ENCODE measurements around the gene PLEKHA5.
"Not testable (repeated sequence)": the region's sequence is repeated elsewhere in the genome, so short reads cannot be mapped to it uniquely, and the experiment has no call there.

PLEKHA5 gene

GRCh38 chr12:19155981-19156734 lies 26.6 kb downstream of the PLEKHA5 start:
- ATAC-seq (replicated peaks; ENCODE audit: extremely low read depth, poor library complexity, severe bottlenecking) (no peak), DNase-seq (ENCODE audit: low spot score in 2 of 2) (no peak)
- Mint-ChIP-seq H3K27ac (ENCODE audit: low read depth) (no peak overlapping the region), H3K36me3 (ENCODE audit: insufficient read depth) (no peaks in the 10 kb centered on the region), H3K9me3 (no peaks in the 10 kb centered on the region), H3K4me1 (peaks cover under 1% of the 10 kb centered on the region), H3K27me3 (no peaks in the 10 kb centered on the region), H3K4me3 (no peak overlapping the region)

GRCh38 chr12:19158923-19159322 lies 29.4 kb downstream of the PLEKHA5 start:
- H3K9me3 Mint-ChIP-seq, result no peaks in the 10 kb centered on the region
- no peak overlapping the region for H3K4me3 Mint-ChIP-seq
- H3K4me1 Mint-ChIP-seq, result peaks cover 7% of the 10 kb centered on the region
- H3K36me3 Mint-ChIP-seq (ENCODE audit: insufficient read depth), result peaks cover 1% of the 10 kb centered on the region
- DNase-seq (ENCODE audit: low spot score in 2 of 2) (no peak), ATAC-seq (replicated peaks; ENCODE audit: extremely low read depth, poor library complexity, severe bottlenecking) (no peak)
- no peaks in the 10 kb centered on the region for H3K27me3 Mint-ChIP-seq
- H3K27ac Mint-ChIP-seq (ENCODE audit: low read depth), result no peak overlapping the region

DNA sequence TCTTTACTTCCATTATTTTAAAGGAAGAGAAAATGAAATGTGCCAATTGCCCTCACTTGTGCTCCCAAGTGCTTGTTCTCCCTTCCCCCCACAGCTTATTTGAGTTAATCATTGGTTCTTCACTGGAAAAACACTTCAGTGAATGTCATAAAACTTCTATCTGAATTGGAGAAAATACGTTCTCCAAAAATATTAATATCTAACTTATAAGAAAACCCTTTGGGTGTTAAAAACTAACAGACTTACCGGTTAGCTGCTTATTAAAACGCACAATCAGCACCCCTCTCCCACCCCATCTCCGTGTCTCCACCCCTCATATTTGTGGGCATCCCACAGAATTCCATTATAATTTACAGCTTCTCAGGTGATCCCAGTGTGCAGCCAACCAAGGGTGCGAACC lies 31.7 kb downstream of the PLEKHA5 start:
- Mint-ChIP-seq H3K27me3 (no peaks in the 10 kb centered on the region), H3K4me3 (no peak overlapping the region), H3K27ac (ENCODE audit: low read depth) (no peak overlapping the region), H3K4me1 (peaks cover 17% of the 10 kb centered on the region), H3K36me3 (ENCODE audit: insufficient read depth) (peaks cover 3% of the 10 kb centered on the region), H3K9me3 (no peaks in the 10 kb centered on the region)
- ATAC-seq (replicated peaks; ENCODE audit: extremely low read depth, poor library complexity, severe bottlenecking) (no peak), DNase-seq (ENCODE audit: low spot score in 2 of 2) (no peak)

DNA sequence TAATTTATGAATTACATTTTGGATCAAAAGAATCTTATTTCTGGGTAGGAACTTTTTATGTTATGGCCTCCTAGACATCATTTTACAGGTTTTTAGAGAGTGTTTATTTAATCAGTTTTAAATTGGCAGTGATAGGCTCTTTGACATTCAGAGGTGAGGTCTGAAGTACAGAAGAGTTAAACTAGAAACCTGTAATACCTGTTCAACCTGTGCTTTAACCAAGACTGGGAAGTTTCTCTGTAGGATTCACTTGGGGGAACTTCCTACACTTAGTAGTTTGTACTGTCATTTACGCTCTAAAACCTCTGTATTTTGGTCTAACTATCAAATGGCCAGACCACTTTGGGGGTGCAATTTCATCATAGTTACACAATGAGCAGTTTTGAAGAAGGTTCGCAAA lies 35.9 kb downstream of the PLEKHA5 start:
- H3K36me3 Mint-ChIP-seq (ENCODE audit: insufficient read depth), result peaks cover 4% of the 10 kb centered on the region
- no peak for ATAC-seq (replicated peaks; ENCODE audit: extremely low read depth, poor library complexity, severe bottlenecking)

DNA sequence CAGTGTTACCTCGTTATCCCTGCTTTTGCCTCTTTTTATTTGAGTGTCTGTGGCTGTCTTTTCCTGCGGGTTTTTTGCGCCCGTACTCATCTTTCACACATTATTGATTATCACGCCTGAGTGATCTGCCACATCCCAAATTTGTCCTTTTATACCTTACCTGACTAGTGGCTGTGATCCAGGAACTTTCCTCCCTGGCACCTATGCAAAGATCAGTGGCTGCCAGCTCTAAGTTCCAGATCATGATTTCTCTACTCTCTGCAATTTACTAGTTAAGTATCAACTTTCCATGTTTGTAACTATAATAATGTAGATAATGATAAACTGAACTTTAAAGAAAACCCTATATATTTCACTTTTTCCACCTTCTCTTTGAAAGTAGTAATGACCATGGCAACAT lies 36.9 kb downstream of the PLEKHA5 start:
- no peak for DNase-seq (ENCODE audit: low spot score in 2 of 2)
- Mint-ChIP-seq H3K4me1 (peaks cover 17% of the 10 kb centered on the region), H3K36me3 (ENCODE audit: insufficient read depth) (peaks cover 4% of the 10 kb centered on the region), H3K27ac (ENCODE audit: low read depth) (no peak overlapping the region), H3K9me3 (no peaks in the 10 kb centered on the region), H3K4me3 (no peak overlapping the region), H3K27me3 (no peaks in the 10 kb centered on the region)
- no peak for ATAC-seq (replicated peaks; ENCODE audit: extremely low read depth, poor library complexity, severe bottlenecking)

More for the DNA sequence above, 35.9 kb downstream of the PLEKHA5 start:
- no peak for DNase-seq (ENCODE audit: low spot score in 2 of 2)
- no peak overlapping the region for H3K27ac Mint-ChIP-seq (ENCODE audit: low read depth)
- no peaks in the 10 kb centered on the region for H3K27me3 Mint-ChIP-seq
- peaks cover 17% of the 10 kb centered on the region for H3K4me1 Mint-ChIP-seq
- no peak overlapping the region for H3K4me3 Mint-ChIP-seq
- no peaks in the 10 kb centered on the region for H3K9me3 Mint-ChIP-seq

- Mint-ChIP-seq H3K4me3 (no peak overlapping the region), H3K9me3 (no peaks in the 10 kb centered on the region), H3K4me1 (peaks cover 17% of the 10 kb centered on the region), H3K27me3 (no peaks in the 10 kb centered on the region), H3K36me3 (ENCODE audit: insufficient read depth) (peaks cover 4% of the 10 kb centered on the region), H3K27ac (ENCODE audit: low read depth) (no peak overlapping the region)
- DNase-seq (ENCODE audit: low spot score in 2 of 2) (no peak), ATAC-seq (replicated peaks; ENCODE audit: extremely low read depth, poor library complexity, severe bottlenecking) (no peak)
Measured at GRCh38 chr12:19166956-19167355, 37.4 kb downstream of the PLEKHA5 start.

- ATAC-seq (replicated peaks; ENCODE audit: extremely low read depth, poor library complexity, severe bottlenecking), result no peak
- peaks cover 17% of the 10 kb centered on the region for H3K4me1 Mint-ChIP-seq
- H3K27ac Mint-ChIP-seq (ENCODE audit: low read depth), result no peak overlapping the region
- H3K4me3 Mint-ChIP-seq, result no peak overlapping the region
- H3K36me3 Mint-ChIP-seq (ENCODE audit: insufficient read depth), result peaks cover 4% of the 10 kb centered on the region
- no peaks in the 10 kb centered on the region for H3K27me3 Mint-ChIP-seq
- H3K9me3 Mint-ChIP-seq, result no peaks in the 10 kb centered on the region
- DNase-seq (ENCODE audit: low spot score in 2 of 2), result no peak
Measured at GRCh38 chr12:19167708-19168107, 38.2 kb downstream of the PLEKHA5 start.

DNA sequence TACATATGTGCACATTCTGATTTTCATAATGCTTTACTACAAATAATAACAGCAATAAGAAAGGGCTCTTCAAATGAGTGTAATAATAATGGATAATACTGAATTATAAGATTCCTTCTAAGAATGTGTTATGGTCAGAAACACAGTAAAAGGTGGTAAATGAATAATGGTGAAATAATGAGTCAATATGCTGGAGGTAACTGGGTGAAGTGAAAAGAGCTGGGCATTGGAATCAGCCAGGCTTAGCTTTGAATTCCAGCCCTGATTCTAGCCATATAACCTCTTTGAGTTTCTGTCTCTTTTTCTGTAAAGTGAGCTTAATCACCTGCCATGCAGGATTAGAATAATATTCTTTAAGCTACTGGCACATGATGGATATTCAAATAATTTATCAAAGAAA lies 39.1 kb downstream of the PLEKHA5 start:
- Mint-ChIP-seq H3K4me1 (peaks cover 13% of the 10 kb centered on the region), H3K27ac (ENCODE audit: low read depth) (no peak overlapping the region), H3K27me3 (no peaks in the 10 kb centered on the region), H3K4me3 (no peak overlapping the region), H3K9me3 (no peaks in the 10 kb centered on the region), H3K36me3 (ENCODE audit: insufficient read depth) (peaks cover 3% of the 10 kb centered on the region)
- ATAC-seq (replicated peaks; ENCODE audit: extremely low read depth, poor library complexity, severe bottlenecking) (no peak), DNase-seq (ENCODE audit: low spot score in 2 of 2) (no peak)

DNA sequence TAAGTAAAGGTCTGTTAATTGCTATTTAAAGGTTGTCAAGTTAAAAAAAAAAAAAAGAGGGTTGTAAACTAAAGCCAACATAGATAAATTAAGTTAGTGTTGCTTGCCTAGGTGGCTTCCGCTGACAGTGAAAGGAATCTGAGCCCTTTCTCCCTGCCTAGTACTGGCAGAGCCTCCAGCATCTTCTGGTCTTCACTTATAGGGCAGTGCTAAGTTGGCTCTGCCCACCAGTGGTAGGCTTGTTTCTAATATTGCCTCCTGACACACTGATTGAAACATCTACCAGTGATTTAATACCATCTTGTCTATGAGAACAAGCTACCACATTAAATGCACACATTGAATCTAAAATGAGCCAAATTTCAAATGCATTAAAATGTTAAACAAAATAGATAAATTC lies 39.7 kb downstream of the PLEKHA5 start:
- DNase-seq (ENCODE audit: low spot score in 2 of 2) (no peak), ATAC-seq (replicated peaks; ENCODE audit: extremely low read depth, poor library complexity, severe bottlenecking) (no peak)
- H3K9me3 Mint-ChIP-seq, result no peaks in the 10 kb centered on the region
- peaks cover 9% of the 10 kb centered on the region for H3K4me1 Mint-ChIP-seq
- no peak overlapping the region for H3K4me3 Mint-ChIP-seq
- no peak overlapping the region for H3K27ac Mint-ChIP-seq (ENCODE audit: low read depth)
- H3K27me3 Mint-ChIP-seq, result no peaks in the 10 kb centered on the region
- H3K36me3 Mint-ChIP-seq (ENCODE audit: insufficient read depth), result peaks cover 3% of the 10 kb centered on the region

- H3K4me1 Mint-ChIP-seq; ATAC-seq (replicated peaks; ENCODE audit: extremely low read depth, poor library complexity, severe bottlenecking); H3K36me3 Mint-ChIP-seq (ENCODE audit: insufficient read depth); H3K4me3 Mint-ChIP-seq; DNase-seq (ENCODE audit: low spot score in 2 of 2); H3K9me3 Mint-ChIP-seq; H3K27ac Mint-ChIP-seq (ENCODE audit: low read depth); H3K27me3 Mint-ChIP-seq: not testable (repeated sequence)
Measured at GRCh38 chr12:19170286-19170685, 40.8 kb downstream of the PLEKHA5 start.

DNA sequence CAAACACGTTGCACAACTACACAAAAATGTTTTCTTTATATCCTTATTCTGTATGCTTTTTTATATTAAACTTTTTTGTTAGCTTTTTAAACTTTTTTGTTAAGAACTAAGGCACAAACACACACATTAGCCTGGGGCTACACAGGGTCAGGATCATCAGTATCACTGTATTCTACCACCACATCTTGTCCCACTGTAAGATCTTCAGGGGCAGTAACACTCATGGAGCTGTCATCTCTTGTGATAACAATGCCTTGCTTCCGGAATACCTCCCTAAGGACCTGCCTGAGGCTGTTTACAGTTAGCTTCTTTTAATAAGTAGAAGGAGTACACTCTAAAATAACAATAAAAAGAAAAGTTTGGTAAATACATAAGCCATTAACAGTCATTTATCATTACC lies 42.2 kb downstream of the PLEKHA5 start:
- no peak for DNase-seq (ENCODE audit: low spot score in 2 of 2)
- ATAC-seq (replicated peaks; ENCODE audit: extremely low read depth, poor library complexity, severe bottlenecking), result no peak
- Mint-ChIP-seq H3K27ac (ENCODE audit: low read depth) (no peak overlapping the region), H3K36me3 (ENCODE audit: insufficient read depth) (no peaks in the 10 kb centered on the region), H3K27me3 (no peaks in the 10 kb centered on the region), H3K4me1 (no peaks in the 10 kb centered on the region), H3K9me3 (no peaks in the 10 kb centered on the region), H3K4me3 (no peak overlapping the region)

DNA sequence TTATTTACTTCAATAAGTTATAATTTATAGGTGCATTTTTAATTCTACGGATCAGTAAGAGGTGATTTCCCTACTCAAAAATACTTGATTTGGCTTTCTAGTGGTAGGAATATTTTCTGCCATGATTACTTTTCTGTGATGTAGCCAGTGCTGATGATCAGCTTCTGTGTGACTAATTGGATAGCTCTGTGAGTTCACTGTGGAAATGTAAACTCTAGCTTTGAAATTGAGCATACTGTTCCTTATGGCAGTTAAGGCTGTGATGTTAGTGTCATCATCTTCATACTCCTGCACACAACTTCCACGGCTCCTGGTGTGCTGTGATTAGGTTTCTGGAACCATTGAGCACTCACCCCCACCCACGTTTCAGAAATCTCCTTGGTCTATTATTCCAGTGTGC lies 48.2 kb downstream of the PLEKHA5 start:
- ATAC-seq (replicated peaks; ENCODE audit: extremely low read depth, poor library complexity, severe bottlenecking) (no peak), DNase-seq (ENCODE audit: low spot score in 2 of 2) (no peak)
- H3K36me3 Mint-ChIP-seq (ENCODE audit: insufficient read depth), result peaks cover 1% of the 10 kb centered on the region
- H3K9me3 Mint-ChIP-seq, result no peaks in the 10 kb centered on the region
- no peaks in the 10 kb centered on the region for H3K27me3 Mint-ChIP-seq
- no peak overlapping the region for H3K27ac Mint-ChIP-seq (ENCODE audit: low read depth)
- H3K4me1 Mint-ChIP-seq, result no peaks in the 10 kb centered on the region
- no peak overlapping the region for H3K4me3 Mint-ChIP-seq

DNA sequence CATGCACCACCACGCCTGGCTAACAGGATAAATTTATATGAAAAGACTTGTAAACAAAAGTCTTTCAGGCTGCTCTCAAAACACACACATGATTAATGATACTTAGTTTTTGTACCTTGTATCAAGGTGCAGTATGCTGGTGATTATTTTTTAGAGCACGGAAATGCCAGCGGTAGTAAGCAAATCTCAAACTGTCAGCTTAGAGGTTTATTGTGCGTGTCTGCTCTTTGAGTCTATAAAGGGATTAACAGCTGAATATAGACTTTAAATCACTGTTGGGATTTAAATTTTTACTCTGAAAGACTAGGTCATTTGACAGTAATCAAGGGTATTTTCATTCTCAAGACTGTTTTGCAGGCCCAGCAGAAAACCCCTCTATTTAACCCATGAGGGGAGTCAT lies 50.5 kb downstream of the PLEKHA5 start:
- Mint-ChIP-seq H3K4me1 (no peaks in the 10 kb centered on the region), H3K27me3 (no peaks in the 10 kb centered on the region), H3K36me3 (ENCODE audit: insufficient read depth) (peaks cover 2% of the 10 kb centered on the region), H3K9me3 (no peaks in the 10 kb centered on the region), H3K27ac (ENCODE audit: low read depth) (no peak overlapping the region), H3K4me3 (no peak overlapping the region)
- ATAC-seq (replicated peaks; ENCODE audit: extremely low read depth, poor library complexity, severe bottlenecking) (no peak), DNase-seq (ENCODE audit: low spot score in 2 of 2) (no peak)
